KMS-11 (cell line): ENCODE results near the gene CKLF.

Source experiments
- H2AFZ ChIP-seq: fragments of 200-600 bp; sonication (generic); 2 replicates; pipeline ENCODE4 v1.6.1; 2016; ENCODE audit warnings: antibody characterized with exemption, mixed run types, low read depth
- H3K27ac ChIP-seq: fragments of 200-600 bp; sonication (generic); 2 replicates; pipeline ENCODE4 v1.6.1; 2016; ENCODE audit warnings: mild to moderate bottlenecking, mixed run types
- H3K27me3 ChIP-seq: fragments of 200-600 bp; sonication (generic); 2 replicates; pipeline ENCODE4 v1.6.1; 2017; ENCODE audit warnings: mild to moderate bottlenecking, low read depth, mixed run types, moderate library complexity; ENCODE audit not compliant: insufficient read depth
- H3K36me3 ChIP-seq: fragments of 200-600 bp; sonication (generic); 2 replicates; pipeline ENCODE4 v1.6.1; 2017; ENCODE audit warnings: mild to moderate bottlenecking, mixed run types; ENCODE audit not compliant: insufficient read depth
- H3K4me1 ChIP-seq: fragments of 200-600 bp; sonication (generic); 2 replicates; pipeline ENCODE4 v1.6.1; 2016; ENCODE audit warnings: mild to moderate bottlenecking, low read depth, mixed run types; ENCODE audit not compliant: poor library complexity, severe bottlenecking
- H3K4me2 ChIP-seq: fragments of 200-600 bp; sonication (generic); 2 replicates; pipeline ENCODE4 v1.7.0; 2016; ENCODE audit warnings: mild to moderate bottlenecking, mixed run types
- H3K4me3 ChIP-seq: fragments of 200-600 bp; sonication (generic); IDR thresholded peaks from 2 replicates; pipeline ENCODE4 v1.6.1; 2017; ENCODE audit warnings: low read depth, low read length, mixed read lengths; ENCODE audit not compliant: insufficient read depth
- H3K79me2 ChIP-seq: fragments of 200-600 bp; sonication (generic); 2 replicates; pipeline ENCODE4 v1.6.1; 2016; ENCODE audit warnings: low read depth, mixed run types; ENCODE audit not compliant: insufficient read depth
- H3K9ac ChIP-seq: fragments of 200-600 bp; sonication (generic); 2 replicates; pipeline ENCODE4 v1.6.1; 2016; ENCODE audit warnings: mild to moderate bottlenecking, mixed run types
- H4K20me1 ChIP-seq: fragments of 200-600 bp; sonication (generic); 2 replicates; pipeline ENCODE4 v1.6.1; 2016; ENCODE audit warnings: mild to moderate bottlenecking, mixed run types; ENCODE audit not compliant: insufficient read depth
- CTCF ChIP-seq: fragments of 200-600 bp; sonication (generic); conservative IDR thresholded peaks from 2 replicates; pipeline ENCODE4 v1.6.1; 2017; ENCODE audit warnings: low read depth, mild to moderate bottlenecking, antibody characterized with exemption, low read length, moderate library complexity, mixed read lengths

Gene CKLF

GRCh38 chr16:66588981-66589713 is 36.8 kb downstream of the CKLF start:
- no peak overlapping the region for H3K9ac ChIP-seq

GRCh38 chr16:66590322-66590721 is 37.9 kb downstream of the CKLF start:
- no peak overlapping the region for H3K4me3 ChIP-seq
- no peaks in the 10 kb centered on the region for H3K36me3 ChIP-seq
- H3K4me1 ChIP-seq = peaks cover 12% of the 10 kb centered on the region
- no peaks in the 10 kb centered on the region for H4K20me1 ChIP-seq
- TF ChIP-seq CTCF = no peak
- H3K9ac ChIP-seq = no peak overlapping the region; the same call in 1 of the 2 replicates
- H3K4me2 ChIP-seq = peak overlapping the region; percentile 65
- H3K27ac ChIP-seq = no peak overlapping the region
- H3K79me2 ChIP-seq = no peaks in the 10 kb centered on the region
- peaks cover 7% of the 10 kb centered on the region; the same call in 1 of the 2 replicates for H3K27me3 ChIP-seq
- peak overlapping the region; percentile 16; the same call in 1 of the 2 replicates for H2AFZ ChIP-seq

More at GRCh38 chr16:66588981-66589713, 36.8 kb downstream of the CKLF start:
- Histone ChIP-seq H3K36me3 (no peaks in the 10 kb centered on the region), H3K4me2 (no peak overlapping the region), H3K27me3 (peaks cover 7% of the 10 kb centered on the region; the same call in 1 of the 2 replicates), H3K79me2 (no peaks in the 10 kb centered on the region), H3K27ac (no peak overlapping the region), H4K20me1 (no peaks in the 10 kb centered on the region), H3K4me3 (no peak overlapping the region), H2AFZ (no peak overlapping the region), H3K4me1 (peaks cover 12% of the 10 kb centered on the region)
- peak; percentile 61 for TF ChIP-seq CTCF

- H3K36me3 ChIP-seq = no peaks in the 10 kb centered on the region
- H3K27me3 ChIP-seq = peaks cover 7% of the 10 kb centered on the region; the same call in 1 of the 2 replicates
- no peak overlapping the region for H3K9ac ChIP-seq
- H3K27ac ChIP-seq = no peak overlapping the region
- H2AFZ ChIP-seq = no peak overlapping the region
- H4K20me1 ChIP-seq = no peaks in the 10 kb centered on the region
- peaks cover 12% of the 10 kb centered on the region for H3K4me1 ChIP-seq
- H3K4me3 ChIP-seq = no peak overlapping the region
- no peaks in the 10 kb centered on the region for H3K79me2 ChIP-seq
- TF ChIP-seq CTCF = no peak
- H3K4me2 ChIP-seq = no peak overlapping the region
These were observed 38.6 kb downstream of the CKLF start for GRCh38 chr16:66591018-66591417.

GRCh38 chr16:66592241-66592640 is 39.9 kb downstream of the CKLF start:
- TF ChIP-seq CTCF = no peak
- H3K4me1 ChIP-seq = peaks cover 12% of the 10 kb centered on the region
- H4K20me1 ChIP-seq = no peaks in the 10 kb centered on the region
- H3K79me2 ChIP-seq = no peaks in the 10 kb centered on the region
- H3K36me3 ChIP-seq = no peaks in the 10 kb centered on the region
- H3K4me2 ChIP-seq = no peak overlapping the region
- H2AFZ ChIP-seq = no peak overlapping the region
- no peak overlapping the region for H3K27ac ChIP-seq
- no peak overlapping the region for H3K4me3 ChIP-seq
- peaks cover 7% of the 10 kb centered on the region; the same call in 1 of the 2 replicates for H3K27me3 ChIP-seq
- no peak overlapping the region for H3K9ac ChIP-seq
